HCEC 1CT (cell line): ENCODE data around the gene BLOC1S4.
"Not testable (repeated sequence)": the region's sequence is repeated elsewhere in the genome, so short reads cannot be mapped to it uniquely, and the experiment has no call there.

Experiments
- DNase-seq: peaks from one replicate; pipeline ENCODE4 v3.0.0-alpha.2; 2017

Gene BLOC1S4, protein sequence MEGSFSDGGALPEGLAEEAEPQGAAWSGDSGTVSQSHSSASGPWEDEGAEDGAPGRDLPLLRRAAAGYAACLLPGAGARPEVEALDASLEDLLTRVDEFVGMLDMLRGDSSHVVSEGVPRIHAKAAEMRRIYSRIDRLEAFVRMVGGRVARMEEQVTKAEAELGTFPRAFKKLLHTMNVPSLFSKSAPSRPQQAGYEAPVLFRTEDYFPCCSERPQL

DNA sequence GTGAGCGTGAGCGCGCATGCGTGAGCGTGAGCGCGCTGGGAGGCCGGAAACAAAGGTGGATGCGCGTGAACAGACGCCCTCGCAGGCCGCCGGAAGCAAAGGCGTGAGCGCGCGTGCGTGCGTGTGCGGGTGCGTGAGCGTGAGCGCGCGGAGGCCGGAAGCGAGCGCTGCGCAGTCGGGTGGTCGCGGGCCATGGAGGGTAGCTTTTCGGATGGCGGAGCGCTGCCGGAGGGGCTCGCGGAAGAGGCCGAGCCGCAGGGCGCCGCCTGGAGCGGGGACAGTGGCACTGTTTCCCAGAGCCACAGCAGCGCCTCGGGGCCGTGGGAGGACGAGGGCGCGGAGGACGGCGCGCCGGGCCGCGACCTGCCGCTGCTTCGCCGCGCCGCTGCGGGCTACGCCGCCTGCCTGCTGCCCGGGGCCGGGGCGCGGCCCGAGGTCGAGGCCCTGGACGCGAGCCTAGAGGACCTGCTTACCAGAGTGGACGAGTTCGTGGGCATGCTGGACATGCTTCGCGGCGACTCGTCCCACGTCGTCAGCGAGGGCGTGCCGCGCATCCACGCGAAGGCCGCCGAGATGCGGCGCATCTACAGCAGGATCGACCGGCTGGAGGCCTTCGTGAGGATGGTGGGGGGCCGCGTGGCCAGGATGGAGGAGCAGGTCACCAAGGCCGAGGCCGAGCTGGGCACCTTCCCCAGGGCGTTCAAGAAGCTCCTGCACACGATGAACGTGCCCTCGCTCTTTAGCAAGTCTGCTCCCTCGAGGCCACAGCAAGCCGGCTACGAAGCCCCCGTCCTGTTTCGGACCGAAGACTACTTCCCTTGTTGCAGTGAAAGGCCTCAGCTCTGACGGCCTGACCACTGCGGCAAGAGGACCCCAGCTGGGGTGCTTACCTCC, at the start of gene BLOC1S4:
TSS of gene BLOC1S4 (plus strand) at position 157 of the 894 bp plus-strand sequence. CDS start at position 193, 36 bp downstream.
- peak; percentile 79 for DNase-seq

DNA sequence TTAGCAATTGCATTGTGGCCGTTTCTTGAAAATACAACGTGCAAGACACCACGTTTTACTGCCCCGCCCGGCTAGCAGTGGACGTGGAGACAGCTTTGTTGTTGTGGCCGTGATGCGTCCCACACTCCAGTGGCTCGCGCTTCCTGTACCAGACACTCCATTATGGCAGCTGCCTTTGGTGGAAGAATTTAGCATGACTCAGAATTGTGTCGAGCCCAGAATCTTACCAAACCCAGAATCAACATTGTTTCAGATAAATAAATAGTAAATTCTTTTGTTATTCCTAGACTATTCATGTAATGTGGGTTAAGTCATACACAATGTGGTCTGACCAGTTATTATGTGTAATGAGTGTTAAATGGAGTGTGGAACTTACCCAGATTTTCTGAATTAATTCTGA, 47.6 kb upstream of the BLOC1S4 start:
- DNase-seq: peak; percentile 41

DNA sequence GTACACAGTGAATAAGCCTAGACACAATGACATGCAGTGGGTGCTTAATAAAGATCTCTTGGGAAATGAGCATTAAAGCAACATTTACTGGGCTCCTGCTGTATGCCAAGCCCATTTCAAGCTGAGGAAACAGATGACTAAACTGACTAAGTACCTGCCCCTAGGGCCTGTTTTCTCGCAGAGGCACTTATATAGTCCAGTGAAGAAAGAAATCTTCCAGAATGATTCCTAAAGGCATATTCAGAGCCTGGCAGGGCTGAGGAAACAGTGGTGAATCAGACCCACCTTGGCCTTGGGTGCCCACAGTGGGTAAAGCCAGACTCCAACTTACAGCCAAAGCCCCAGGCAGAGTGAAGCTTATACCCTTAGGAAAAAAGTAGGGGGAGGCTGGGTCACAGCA, 44.3 kb upstream of the BLOC1S4 start:
- DNase-seq: no peak

DNA sequence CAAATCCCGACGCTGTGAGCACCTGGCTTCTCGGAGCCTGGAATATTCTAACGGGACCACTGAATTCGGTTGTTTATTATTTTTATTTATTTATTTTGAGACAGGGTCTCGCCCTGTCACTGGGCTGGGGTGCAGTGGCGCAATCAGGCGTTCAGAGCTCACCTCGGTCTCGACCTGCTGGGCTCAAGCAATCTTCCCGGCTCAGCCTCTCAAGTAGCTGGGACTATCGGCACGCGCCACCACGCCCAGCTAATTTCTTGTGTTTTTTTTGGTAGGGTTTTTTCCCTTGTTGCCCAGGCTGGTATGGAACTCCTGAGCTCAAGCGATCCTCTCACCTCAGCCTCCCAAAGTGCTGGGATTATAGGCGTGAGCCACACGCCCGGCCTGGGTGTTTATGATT, 43.8 kb upstream of the BLOC1S4 start:
- DNase-seq: no peak

DNA sequence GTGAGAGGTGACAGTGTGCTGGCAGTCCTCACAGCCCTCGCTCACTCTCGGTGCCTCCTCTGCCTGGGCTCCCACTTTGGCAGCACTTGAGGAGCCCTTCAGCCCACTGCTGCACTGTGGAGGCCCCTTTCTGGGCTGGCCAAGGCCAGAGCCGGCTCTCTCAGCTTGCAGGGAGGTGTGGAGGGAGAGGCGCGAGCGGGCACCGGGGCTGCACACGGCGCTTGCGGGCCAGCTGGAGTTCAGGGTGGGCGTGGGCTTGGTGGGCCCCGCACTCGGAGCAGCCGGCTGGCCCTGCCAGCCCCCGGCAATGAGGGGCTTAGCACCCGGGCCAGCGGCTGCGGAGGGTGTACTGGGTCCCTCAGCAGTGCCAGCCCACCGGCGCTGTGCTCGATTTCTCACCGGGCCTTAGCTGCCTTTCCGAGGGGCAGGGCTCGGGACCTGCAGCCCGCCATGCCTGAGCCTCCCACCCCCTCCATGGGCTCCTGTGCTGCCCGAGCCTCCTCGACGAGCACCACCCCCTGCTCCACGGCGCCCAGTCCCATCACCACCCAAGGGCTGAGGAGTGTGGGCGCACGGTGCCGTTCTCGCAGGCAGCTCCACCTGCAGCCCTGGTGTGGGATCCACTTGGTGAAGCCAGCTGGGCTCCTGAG, 43.3 kb upstream of the BLOC1S4 start:
- not testable (repeated sequence) for DNase-seq

DNA sequence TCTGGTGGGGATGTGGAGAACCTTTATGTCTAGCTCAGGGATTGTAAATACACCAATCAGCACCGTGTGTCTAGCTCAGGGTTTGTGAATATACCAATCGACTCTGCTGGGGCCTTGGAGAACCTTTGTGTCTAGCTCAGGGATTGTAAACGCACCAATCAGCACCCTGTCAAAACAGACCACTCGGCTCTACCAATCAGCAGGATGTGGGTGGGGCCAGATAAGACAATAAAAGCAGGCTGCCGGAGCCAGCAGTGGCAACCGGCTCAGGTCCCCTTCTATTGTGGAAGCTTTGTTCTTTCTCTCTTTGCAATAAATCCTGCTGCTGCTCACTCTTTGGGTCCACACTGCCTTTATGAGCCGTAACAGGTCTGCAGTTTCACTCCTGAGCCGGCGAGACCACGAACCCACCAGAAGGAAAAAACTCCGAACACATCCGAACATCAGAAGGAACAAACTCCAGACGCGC, 42.7 kb upstream of the BLOC1S4 start:
- not testable (repeated sequence) for DNase-seq

DNA sequence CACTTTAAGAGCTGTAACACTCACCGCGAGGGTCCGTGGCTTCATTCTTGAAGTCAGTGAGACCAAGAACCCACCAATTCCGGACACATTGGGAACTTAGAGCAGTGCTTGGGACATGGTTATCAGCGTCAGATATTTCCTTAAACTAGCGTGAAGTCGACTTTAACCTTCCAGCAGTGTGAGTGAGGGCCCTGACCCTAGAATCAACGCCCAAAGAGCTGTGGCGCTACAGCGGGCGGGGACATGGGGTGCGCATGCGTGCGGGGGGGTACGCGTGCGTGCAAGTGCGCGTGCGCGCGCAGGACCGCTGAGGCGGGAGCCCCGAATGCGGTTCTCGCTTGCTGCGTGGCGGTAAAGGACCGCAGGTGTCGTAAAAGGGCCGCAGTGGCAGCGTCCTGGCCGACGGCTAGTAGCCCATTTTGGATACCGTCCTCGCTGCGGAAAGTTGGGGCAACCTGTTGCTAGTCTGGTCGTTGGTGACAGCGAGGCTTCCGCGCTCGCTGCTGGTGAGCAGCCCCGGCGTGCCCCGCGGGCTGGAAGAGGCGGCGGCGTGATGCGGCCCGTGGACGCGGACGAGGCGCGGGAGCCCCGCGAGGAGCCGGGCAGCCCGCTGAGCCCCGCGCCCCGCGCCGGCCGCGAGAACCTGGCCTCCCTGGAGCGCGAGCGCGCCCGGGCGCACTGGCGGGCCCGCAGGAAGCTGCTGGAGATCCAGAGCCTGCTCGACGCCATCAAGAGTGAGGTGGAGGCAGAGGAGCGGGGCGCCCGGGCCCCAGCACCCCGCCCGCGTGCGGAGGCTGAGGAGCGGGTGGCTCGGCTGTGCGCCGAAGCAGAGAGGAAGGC, 42.1 kb upstream of the BLOC1S4 start:
- peak; percentile 86 for DNase-seq

DNA sequence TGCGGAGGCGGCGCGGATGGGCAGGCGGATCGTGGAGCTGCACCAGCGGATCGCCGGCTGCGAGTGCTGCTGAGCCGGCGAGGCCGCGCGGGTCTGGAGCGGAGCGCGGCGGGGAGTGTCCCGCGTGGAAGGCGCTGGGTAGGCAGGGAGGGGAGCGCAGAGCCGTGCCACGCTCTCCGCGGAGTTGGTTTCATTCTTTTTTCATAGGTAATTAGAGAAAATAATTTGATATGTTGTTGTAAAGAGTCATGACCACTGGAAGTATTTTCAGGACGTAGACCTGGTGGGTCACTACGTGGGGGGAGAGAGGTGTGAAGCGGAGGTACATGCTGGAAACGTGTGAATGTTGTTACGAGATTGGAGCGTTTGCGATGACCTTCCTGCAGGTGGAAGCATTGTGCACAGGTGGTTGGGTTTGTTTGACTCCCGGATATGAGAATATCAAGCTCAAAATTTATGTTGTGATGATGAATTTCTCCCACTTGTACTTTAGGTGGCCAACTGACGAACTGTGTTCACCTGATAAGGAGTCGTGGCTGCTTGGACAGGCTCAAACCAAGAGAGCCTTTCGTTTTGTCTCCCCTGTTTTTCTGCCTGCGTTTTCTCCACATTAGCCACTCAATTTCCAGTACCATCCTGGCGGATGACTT, 41.3 kb upstream of the BLOC1S4 start:
- no peak for DNase-seq

DNA sequence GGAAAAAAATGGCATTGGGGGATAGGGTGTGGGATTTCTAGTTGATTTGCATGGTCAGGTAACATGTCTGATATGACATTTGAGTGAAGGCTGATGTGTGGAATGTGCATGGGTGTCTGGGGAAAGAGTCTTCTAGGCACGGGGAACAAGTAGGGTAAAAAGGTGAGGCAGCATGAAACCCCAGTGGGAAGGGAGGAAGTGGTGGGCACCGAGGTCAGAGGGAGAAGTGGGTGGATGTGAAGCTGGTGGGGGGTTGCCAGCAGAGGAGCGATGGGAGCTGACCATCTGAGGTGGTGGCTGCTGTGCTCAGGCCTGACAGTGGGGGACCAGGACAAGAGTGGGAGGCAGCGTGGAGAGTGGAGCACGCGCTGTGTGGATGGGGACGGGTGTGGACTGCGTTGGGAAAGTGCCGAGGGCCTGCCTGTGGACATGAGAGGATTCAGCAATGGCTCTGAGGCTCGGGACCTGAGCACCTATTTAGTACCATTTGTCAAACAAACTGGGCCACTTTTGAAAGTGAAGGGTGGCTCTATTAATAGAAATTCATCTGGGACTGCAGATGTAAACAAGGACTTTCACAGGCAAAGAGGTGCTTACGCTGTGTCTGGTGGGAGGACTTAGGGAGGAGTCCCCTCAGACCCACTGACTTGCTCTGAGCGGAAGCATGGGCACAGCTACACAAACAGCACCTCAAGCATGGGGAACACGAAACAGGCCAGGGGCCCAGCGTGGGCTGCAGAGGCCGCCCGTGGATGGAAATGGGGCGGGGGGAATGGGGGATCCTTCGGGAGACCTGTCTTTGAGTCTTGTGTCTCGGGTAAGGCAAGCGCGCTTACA, 39.0 kb upstream of the BLOC1S4 start:
- DNase-seq: no peak

DNA sequence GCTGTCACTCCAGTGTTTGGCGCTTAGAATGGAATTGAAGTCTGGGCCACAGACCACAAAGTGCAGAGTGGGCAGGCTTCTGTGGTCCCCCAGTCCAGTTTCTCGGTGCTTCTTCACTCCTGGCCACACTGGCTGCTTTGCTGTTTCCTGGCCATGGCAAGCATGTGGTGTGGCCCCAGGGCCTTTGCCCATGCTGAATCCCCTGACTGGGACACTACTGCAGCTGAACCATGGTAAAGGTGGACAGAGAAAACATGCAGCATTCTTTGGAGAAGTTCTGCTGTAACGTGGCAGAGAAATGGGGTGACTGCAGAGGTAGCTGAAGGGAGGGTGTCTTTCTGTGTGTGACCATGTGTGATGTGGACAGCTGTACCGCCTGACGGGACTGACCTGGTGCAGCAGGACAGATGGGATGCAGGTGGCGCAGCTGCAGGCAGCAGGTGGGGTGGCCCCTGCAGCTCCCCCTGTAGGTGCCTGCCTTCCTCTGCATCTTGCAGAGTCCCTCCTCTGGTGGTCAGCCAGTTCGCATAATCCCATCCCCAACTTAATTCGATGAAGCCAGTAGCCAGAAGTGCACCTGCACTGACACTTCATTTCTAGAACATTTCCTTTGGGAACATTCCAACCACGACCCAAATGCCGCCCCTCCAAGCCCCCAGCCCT, 35.5 kb upstream of the BLOC1S4 start:
- DNase-seq: no peak

DNA sequence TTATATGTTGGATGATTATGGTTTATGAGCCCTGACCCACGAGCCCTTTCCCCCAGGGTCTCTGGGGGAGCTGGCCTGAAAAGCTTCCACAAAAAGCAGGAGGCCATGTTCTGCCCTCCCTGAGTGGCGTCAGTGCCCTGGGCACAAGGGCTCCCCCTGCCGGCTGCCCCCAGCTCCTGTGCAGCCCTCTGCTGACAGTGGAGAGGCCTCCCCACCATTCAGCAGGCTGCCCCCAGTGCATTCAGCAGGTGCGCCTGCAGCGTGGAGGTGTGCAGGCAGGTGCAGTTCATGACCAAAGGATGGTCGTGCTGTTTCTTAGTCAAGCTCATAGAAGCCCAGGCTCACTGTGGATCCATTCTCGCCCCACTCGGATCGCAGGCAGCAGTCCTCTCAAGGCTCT, 34.8 kb upstream of the BLOC1S4 start:
- DNase-seq: no peak

DNA sequence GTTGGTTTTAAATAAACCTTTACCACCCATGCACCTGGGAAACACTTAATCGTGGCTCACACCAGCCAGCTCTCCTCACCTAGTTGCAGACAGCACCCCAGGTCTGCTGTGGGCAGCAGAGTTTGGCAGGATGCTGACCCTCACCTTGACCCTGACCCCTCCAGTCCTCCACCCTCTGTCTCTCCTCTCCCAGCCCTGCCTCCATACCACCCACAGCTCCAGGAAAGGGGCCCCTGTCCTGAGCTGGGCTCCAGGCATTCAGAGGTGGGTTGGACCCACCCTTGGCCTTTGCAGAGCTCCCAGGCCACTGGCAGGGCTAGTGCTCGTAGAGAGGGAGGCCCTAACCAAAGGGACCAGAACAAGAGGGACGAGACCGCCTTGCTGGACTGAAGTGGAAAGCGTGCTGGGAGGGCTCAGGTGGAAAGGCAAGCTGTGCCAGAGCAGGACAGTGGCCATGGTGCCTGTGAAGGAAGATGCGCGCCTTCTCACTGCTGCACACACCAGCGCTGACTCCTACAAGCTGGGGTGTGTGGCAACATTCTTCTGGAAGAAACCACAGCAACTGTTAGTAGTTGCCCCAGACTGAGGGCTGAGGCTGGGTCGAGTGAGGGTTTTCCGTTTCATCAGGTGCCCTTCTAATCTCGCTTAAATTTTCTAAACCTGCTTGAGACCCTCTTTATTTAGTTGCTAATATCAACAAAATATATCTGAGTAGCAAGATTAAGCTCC, 32.9 kb upstream of the BLOC1S4 start:
- DNase-seq: no peak

DNA sequence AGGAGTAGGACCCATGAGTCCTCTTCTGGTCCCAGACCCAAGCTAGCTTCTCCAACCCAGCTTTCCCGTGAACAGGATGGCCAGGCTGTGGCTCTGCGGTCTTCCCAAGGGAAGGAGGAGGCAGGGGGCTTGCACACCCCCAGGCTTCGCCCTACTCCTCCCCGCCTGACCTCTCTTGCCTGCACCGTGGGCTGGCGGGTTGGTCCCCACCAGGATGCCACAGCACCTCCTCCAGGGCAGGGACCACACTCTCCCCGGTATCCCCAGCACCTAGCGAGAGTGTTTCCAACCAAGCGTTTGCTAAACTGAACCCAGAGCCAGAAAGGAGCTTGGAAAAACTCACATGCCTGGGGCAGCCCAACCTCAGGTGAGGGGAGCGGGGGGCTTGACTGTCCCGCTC, 31.3 kb upstream of the BLOC1S4 start:
- no peak for DNase-seq

DNA sequence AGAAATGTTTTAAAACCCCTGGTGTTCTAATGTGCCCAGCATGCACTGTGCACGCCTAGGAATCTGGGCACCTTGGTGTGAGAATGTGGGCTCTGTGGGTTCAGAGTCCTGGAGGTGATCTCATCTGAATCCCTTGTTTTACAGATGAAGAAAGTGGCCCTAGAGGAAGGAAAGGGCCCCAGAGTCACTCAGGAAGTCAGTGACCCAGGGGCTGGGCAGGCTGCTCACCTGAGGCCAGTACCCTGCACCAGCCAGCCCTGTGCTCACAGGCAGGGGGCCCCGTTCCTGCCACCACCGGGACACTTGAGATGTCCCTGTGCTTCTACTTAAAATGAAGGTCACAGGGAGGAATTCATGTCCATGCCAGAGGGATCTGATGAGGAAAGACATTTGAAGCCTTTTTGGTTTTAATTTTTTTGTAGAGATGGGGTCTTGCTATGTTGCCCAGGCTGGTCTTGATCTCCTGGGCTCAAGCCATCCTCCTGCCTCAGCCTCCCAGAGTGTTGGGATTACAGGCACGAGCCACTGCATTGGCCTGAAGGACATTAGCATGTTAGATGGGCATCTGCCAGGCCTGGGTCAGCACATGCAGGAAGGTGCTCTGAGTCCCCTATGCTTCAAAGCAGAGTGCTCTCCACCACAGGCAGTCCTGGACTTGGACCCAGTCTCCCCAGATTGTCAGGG, 29.7 kb upstream of the BLOC1S4 start:
- DNase-seq: no peak

DNA sequence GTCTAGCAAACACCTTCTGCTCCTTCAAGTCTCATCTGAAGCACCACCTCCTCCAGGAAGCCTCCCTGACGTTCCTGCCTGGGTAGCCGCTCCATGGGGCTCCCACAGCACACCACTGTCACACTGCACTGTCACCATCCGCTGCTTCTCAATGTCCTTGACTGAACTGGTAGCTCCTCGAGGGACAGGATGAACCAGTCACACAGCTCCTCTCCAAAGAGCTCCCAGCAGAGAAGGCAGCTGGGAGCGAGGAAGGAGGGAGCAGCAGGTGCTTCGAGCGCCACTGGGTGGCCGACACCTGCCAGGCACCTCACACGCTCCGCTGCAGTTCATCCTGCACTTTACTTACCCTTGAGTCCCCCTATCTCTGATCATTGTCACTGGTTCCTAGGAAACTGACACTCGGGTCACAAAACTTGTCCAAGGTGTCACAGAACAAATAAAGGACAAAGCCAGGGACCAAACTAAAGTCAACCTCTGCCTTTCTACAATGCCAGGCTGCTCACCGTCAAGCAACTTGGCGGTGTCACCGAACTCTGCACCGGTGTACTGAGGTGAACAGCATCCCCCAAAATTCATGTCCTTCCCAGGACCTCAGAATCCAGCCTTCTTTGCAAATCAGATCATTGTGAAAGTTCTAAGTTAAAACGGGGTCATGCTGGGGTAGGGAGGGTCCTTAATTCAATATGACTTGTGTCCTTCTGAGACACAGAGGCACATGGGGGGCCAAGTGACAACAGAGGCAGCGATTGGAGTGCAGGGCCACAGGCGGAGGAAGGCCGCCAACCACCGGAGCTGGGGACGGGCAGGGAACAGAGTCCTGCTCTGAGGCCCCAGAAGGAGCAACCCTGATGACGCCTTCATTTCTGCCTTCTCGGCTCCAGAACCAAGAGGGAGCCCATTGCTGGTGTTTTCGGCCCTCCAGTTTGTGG, 27.8 kb upstream of the BLOC1S4 start:
- DNase-seq: no peak

DNA sequence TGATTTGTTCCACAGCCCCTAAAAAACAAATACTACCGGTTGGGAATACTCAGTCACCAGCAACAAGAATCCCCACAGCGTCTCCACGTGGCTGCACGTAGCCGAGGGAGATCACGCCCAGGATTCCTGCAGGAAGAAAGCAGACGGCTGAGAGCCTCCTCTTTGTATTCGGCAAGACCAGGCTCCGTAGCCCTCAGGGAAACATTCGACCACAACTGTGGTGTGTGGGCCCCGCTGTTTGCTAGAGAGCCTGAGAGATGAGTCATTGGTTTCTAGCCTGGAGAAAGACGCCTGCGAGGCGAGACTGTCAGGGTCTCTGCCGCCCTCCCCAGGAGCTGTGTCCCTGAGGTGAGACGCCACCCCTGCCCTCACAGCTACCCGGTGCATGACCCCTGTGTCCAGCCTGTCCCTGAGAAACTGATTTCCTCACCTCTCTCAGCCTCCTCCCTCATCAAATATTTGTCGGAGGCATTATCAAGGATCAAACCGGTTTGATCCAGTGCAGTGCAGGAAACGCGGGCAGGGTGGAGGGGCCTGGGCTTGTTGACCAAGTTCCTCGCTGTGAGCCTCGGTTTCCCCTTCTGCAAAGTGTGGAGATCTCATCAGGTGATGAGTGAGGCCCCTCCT, 27.0 kb upstream of the BLOC1S4 start:
- DNase-seq: peak; percentile 7

DNA sequence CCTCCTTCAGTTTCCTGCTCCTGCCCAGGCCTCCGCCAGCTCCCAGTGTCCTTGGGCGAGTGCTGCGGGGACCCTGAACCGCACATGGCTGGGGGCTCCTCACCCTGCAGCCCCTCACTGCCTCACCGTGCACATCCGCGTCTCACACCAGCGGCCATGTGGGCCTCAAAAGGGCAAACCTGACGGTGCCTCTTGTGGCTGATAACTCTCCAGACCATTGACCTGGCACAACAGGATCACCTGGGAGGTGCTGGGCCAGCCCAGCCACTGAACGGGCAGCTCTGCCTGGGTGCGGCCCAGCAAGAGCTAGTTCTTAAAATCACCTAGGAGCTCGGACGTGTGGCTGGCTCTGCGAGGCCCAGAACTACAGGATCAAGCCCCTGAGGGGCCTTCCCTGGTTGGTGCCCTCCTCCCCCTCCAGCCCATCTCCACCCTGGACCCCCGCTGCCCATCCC, 26.4 kb upstream of the BLOC1S4 start:
- no peak for DNase-seq

DNA sequence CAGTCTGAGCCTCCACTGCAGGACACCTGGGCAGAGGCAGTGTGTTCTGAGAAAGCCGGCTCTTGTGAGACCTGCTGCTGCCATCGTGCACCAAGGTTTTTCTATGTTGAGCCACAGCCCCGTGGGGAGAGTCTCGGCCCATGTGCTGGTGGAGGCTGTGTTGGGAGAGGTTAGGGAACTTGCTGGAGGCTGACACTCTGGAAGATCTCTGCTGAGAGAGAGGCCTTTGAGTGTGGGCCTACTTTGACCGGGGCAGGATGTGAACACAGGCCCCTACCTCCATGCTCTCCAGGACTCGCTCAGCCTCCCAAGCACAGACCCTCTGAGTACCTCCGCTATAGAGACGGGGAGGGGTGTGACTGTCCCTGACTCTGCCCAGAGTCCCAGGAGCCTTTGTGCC, 23.6 kb upstream of the BLOC1S4 start:
- no peak for DNase-seq
